ENCODE data around the gene FRS3.

Gene FRS3

GRCh38 chr6:41789390-41789724 is 9.7 kb upstream of the FRS3 start:
- no peak for DNase-seq

- DNase-seq, result peak; percentile 98
Measured at GRCh38 chr6:41787219-41787917, 7.7 kb upstream of the FRS3 start, which contains the start of gene TOMM6. Gene TOMM6 (plus strand): TSS chr6:41787694. CDS start chr6:41787698, 4 bp downstream.

- DNase-seq, result peak; percentile 95
Measured at GRCh38 chr6:41786451-41787218, 6.9 kb upstream of the FRS3 start.

- no peak for DNase-seq
Measured at GRCh38 chr6:41785689-41786450, 6.2 kb upstream of the FRS3 start.

GRCh38 chr6:41785254-41785653 is 5.6 kb upstream of the FRS3 start:
- no peak for DNase-seq

GRCh38 chr6:41784581-41785171 is 5.0 kb upstream of the FRS3 start:
- no peak for DNase-seq

- DNase-seq, result no peak
Measured at GRCh38 chr6:41783106-41783780, 3.5 kb upstream of the FRS3 start.

GRCh38 chr6:41781366-41781730 is 1.6 kb upstream of the FRS3 start:
- no peak for DNase-seq

- peak; percentile 54 for DNase-seq
Measured at GRCh38 chr6:41780551-41781365, 1.1 kb upstream of the FRS3 start, which contains the start of gene PRICKLE4. Gene PRICKLE4 (plus strand): TSS chr6:41780782. CDS start chr6:41783474, 2,692 bp downstream.

GRCh38 chr6:41779336-41779735 is 364 bp downstream of the FRS3 start:
- no peak for DNase-seq

GRCh38 chr6:41778895-41779294 is 805 bp downstream of the FRS3 start:
- DNase-seq, result peak; percentile 9

GRCh38 chr6:41777551-41778285 is 2.0 kb downstream of the FRS3 start:
- no peak for DNase-seq

GRCh38 chr6:41775293-41775882 is 4.3 kb downstream of the FRS3 start:
- DNase-seq, result no peak

GRCh38 chr6:41774841-41775240 is 4.9 kb downstream of the FRS3 start:
- no peak for DNase-seq

GRCh38 chr6:41771058-41771983 is 8.4 kb downstream of the FRS3 start:
- no peak for DNase-seq

GRCh38 chr6:41770381-41771057 is 9.2 kb downstream of the FRS3 start:
- no peak for DNase-seq

GRCh38 chr6:41769376-41769775 is 10.3 kb downstream of the FRS3 start:
- no peak for DNase-seq

GRCh38 chr6:41768545-41769308 is 11.0 kb downstream of the FRS3 start:
- peak; percentile 17 for DNase-seq
